Vagina (tissue), 2 donors: Measurements from ENCODE around the gene ABHD16A. TPM values are rescaled to one million over a fixed set of nuclear protein-coding genes. Genes with fewer than 3 reads are reported as not detected.

ENCODE experiments used
- DNase-seq, 2 donors: peaks; one replicate each; pipeline ENCODE4 v3.0.0-alpha.2; 2017; ENCODE audit errors: extremely low spot score in 2 of 2
- H3K27ac ChIP-seq: fragments of 200-600 bp; sonication (generic); one replicate; pipeline ENCODE4 v1.5.1; 2019
- H3K27me3 ChIP-seq: fragments of 200-600 bp; sonication (generic); one replicate; pipeline ENCODE4 v1.5.1; 2019
- H3K36me3 ChIP-seq, 2 donors: fragments of 200-600 bp; sonication (generic); one replicate each; pipeline ENCODE4 v1.5.1; 2017 to 2019
- H3K4me1 ChIP-seq: fragments of 200-600 bp; sonication (generic); one replicate; pipeline ENCODE4 v1.5.1; 2019
- H3K4me3 ChIP-seq, 2 donors: fragments of 200-600 bp; sonication (generic); 1 replicate in 1 of 2; 2 replicates in 1 of 2; pipeline ENCODE4 v1.5.1; 2016 to 2019
- H3K9me3 ChIP-seq: fragments of 200-600 bp; sonication (generic); one replicate; pipeline ENCODE4 v1.5.1; 2019
- POLR2A ChIP-seq, 2 donors: fragments of 450-650 bp; IDR thresholded peaks; one replicate each; pipeline ENCODE4 v1.6.1; 2017; ENCODE audit warnings: antibody characterized with exemption in 2 of 2, mild to moderate bottlenecking in 2 of 2, moderate library complexity in 2 of 2
- POLR2AphosphoS5 ChIP-seq, 2 donors: sonication (generic); formaldehyde crosslinking; IDR thresholded peaks; one replicate each; pipeline ENCODE4 v1.9.0; 2017; ENCODE audit warnings: antibody characterized with exemption in 2 of 2, mild to moderate bottlenecking in 2 of 2, low read depth in 1 of 2; ENCODE audit not compliant: insufficient read depth in 1 of 2
- intact Hi-C: fragments of 100-400 bp; cut with DNase I; formaldehyde crosslinking; loops from one replicate; pipeline ENCODE4 v1.15.1; 2023
- total RNA-seq: library from RNA; depleted of rRNA; stranded (reverse); fragments of >200 nt; gene quantifications from one replicate; pipeline ENCODE4 v1.2.3, GENCODE V29; 2016
- TF ChIP-seq, protein P1 (sequence below), 3 experiments: fragments of 450-650 bp in 2 of 3; fragments of 200-600 bp in 1 of 3; sonication (generic) in 1 of 3; IDR thresholded peaks; one replicate each; pipeline ENCODE4 v1.5.1; 2017 to 2019; ENCODE audit warnings: antibody characterized with exemption in 3 of 3, mild to moderate bottlenecking in 2 of 3, moderate library complexity in 2 of 3

ABHD16A gene
- total RNA-seq, 1 donor from 2014 or later = 53.0 TPM

DNA sequence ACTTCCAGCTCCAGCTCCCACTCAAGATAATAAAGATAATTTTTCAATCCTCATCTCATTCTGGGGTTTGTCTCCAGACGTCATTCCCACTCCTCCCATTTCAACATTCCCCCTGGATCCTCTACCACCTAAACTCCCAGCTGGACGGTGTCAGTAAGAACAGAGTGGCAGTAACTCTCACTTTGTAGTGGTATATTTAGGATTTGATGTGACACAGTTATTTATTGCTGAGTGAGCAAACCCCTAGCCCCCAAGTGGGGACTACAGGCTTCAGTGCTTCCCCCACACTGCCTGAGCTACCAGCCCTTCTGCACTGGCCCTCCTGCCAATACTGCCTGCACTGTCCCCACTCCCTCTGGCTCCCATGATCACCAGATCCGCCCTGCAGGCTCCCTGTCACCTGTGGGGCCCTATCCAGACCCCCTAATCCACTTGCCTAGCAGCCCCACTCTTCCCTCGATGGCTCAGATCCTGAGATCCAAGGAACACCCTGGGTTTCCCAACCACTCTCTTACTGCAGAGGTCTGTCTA is 44.9 kb downstream of the ABHD16A start:
- TF ChIP-seq, protein P1, sequence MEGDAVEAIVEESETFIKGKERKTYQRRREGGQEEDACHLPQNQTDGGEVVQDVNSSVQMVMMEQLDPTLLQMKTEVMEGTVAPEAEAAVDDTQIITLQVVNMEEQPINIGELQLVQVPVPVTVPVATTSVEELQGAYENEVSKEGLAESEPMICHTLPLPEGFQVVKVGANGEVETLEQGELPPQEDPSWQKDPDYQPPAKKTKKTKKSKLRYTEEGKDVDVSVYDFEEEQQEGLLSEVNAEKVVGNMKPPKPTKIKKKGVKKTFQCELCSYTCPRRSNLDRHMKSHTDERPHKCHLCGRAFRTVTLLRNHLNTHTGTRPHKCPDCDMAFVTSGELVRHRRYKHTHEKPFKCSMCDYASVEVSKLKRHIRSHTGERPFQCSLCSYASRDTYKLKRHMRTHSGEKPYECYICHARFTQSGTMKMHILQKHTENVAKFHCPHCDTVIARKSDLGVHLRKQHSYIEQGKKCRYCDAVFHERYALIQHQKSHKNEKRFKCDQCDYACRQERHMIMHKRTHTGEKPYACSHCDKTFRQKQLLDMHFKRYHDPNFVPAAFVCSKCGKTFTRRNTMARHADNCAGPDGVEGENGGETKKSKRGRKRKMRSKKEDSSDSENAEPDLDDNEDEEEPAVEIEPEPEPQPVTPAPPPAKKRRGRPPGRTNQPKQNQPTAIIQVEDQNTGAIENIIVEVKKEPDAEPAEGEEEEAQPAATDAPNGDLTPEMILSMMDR (IDR thresholded peaks at IDR 0.05) = no peak
- TF ChIP-seq POLR2A (IDR thresholded peaks at IDR 0.05) = no peak
- intact Hi-C loops = no loop called here
- Histone ChIP-seq H3K36me3 (peaks cover 0 to 8% of the 10 kb centered on the region in 2 donors), H3K4me3 (no peak overlapping the region), H3K9me3 (no peaks in the 10 kb centered on the region), H3K27ac (no peak overlapping the region), H3K27me3 (no peaks in the 10 kb centered on the region), H3K4me1 (peaks cover 58% of the 10 kb centered on the region)
- no peak for DNase-seq

DNA sequence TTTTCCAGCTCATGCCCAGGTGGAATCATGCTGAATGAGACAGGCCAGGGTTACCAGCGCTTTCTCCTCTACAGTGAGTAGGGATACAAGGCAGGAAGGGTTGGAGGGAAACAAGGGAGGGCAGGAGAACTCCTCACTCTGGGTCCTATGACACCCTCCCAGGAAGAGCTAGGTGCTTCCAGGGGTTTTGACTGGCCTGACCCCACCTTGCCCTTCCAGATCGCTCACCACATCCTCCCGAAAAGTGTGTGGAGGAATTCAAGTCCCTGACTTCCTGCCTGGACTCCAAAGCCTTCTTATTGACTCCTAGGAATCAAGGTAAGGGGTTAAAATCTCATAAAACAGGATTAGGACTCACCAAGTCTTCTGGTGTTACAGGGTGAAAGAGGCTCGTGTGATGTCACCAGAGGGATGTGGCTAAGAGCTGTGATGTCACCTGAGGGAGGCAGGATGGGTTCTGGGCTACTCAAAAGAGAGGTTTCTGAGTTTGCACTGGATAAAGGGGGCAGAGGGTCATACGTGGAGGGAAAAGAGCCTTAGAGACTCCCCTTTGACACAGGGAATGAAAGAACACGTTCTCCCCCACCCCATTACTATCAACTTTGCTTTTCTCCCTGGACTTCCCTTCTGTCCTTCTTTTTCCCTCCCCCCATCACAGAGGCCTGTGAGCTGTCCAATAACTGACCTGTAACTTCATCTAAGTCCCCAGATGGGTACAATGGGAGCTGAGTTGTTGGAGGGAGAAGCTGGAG is 45.5 kb downstream of the ABHD16A start:
- Histone ChIP-seq H3K4me1 (peaks cover 52% of the 10 kb centered on the region), H3K9me3 (no peaks in the 10 kb centered on the region), H3K27ac (no peak overlapping the region), H3K27me3 (no peaks in the 10 kb centered on the region), H3K4me3 (no peak overlapping the region), H3K36me3 (peaks cover 0 to 8% of the 10 kb centered on the region in 2 donors)
- DNase-seq = no peak
- TF ChIP-seq, protein P1 (IDR thresholded peaks at IDR 0.05) = no peak
- TF ChIP-seq POLR2AphosphoS5 (IDR thresholded peaks at IDR 0.05; ENCODE audit: insufficient read depth in 1 of 2, low read depth in 1 of 2) = no peak
- no peak for TF ChIP-seq POLR2A (IDR thresholded peaks at IDR 0.05)
- intact Hi-C loops = no loop called here

DNA sequence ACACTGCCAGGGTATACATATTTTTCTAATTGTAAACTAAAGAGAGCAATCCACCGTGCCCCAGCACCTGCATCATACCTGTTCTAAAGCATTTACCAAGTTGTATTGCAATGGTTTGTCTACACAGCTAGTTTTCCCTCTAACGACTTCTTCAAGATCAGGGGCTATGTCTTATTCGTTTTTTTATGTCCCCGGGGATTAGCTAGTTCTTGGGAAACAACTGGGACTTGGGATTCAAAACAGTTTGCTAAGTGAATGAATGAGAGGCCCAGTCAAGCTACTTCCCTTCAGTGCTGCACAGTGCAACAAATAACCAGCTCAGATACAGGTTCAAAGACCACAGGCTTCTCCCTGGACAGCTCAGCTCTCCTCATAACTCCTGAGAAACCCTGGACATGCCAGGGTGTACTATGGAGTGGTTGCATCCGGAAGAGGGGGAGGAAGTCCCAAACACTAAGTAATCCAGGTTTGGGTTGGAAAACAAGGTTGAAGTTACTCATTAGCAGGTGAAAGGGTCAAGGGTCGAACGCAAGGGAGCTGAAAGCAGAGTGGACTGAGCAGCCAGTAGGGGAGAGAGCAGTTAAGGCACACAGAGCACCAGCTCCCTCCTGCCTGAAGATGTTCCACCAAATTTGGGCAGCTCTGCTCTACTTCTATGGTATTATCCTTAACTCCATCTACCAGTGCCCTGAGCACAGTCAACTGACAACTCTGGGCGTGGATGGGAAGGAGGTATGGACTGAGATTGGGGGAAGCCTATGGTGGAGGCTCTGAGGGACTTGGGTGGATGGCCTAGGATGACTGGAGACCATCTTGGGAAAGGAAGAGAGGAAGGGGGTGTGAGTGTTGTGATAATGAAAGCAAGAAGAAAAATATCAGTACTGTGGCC is 47.5 kb downstream of the ABHD16A start, which contains the start of gene APOM:
TSS of gene APOM (plus strand) at position 546 of the 889 bp plus-strand sequence. CDS start at position 619, 73 bp downstream.
- intact Hi-C loops = no loop called here
- Histone ChIP-seq H3K4me1 (peaks cover 49% of the 10 kb centered on the region), H3K27me3 (no peaks in the 10 kb centered on the region), H3K9me3 (no peaks in the 10 kb centered on the region), H3K27ac (no peak within 1 kb of the TSS), H3K36me3 (no peaks in the 10 kb centered on the region), H3K4me3 (no peak within 1 kb of the TSS)
- no peak for DNase-seq
- no peak for TF ChIP-seq POLR2A (IDR thresholded peaks at IDR 0.05)
- no peak for TF ChIP-seq POLR2AphosphoS5 (IDR thresholded peaks at IDR 0.05; ENCODE audit: insufficient read depth in 1 of 2, low read depth in 1 of 2)

DNA sequence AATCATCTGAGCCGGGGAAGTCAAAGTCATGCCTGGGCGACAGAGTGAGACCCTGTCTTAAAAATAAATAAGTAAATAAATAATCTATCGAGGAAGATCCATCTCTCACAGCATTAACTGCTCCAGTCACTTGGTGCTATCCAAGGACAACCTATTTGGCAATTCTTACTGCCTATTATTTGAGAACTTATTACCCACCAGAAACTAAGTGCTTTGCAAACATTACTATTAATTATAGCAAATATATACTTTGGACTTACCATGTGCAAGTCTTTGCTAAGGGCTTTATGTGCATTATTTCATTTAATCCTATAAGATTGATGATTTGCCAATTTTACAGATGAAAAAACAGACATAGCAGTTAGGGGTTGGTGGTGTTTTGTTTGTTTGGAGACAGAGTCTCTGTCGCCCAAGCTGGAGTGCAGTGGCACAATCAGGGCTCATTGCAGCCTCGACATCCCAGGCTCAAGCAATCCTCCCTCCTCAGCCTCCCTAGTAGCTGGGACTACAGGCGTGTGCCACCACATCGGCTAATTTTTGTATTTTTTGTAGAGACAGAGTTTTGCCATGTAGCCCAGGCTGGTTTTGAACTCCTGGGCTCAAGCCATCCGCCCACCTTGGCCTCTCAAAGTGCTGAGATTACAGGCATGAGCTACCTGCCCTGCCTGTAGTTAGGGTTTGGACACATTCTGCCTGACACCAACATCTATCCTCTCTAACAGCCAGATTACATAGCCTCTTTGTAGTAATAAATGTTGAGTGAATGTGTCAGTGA is 48.4 kb downstream of the ABHD16A start:
- Histone ChIP-seq H3K4me3 (no peak overlapping the region), H3K4me1 (peaks cover 50% of the 10 kb centered on the region), H3K36me3 (no peaks in the 10 kb centered on the region), H3K27ac (no peak overlapping the region), H3K27me3 (no peaks in the 10 kb centered on the region), H3K9me3 (no peaks in the 10 kb centered on the region)
- DNase-seq = no peak
- intact Hi-C loops = no loop called here
- no peak for TF ChIP-seq POLR2AphosphoS5 (IDR thresholded peaks at IDR 0.05; ENCODE audit: insufficient read depth in 1 of 2, low read depth in 1 of 2)
- TF ChIP-seq POLR2A (IDR thresholded peaks at IDR 0.05) = no peak
- TF ChIP-seq, protein P1 (IDR thresholded peaks at IDR 0.05) = no peak
